ENCODE data around the gene ERCC6L.

ERCC6L gene

GRCh38 chrX:72238721-72239475 is at the start of gene ERCC6L:
Gene ERCC6L, minus strand, starts transcription at chrX:72239027. Its CDS starts 116 bp downstream, at chrX:72238911.
- peaks cover 9% of the 10 kb centered on the region for H3K36me3 Mint-ChIP-seq (ENCODE audit: low read depth)
- H3K27ac Mint-ChIP-seq, result peak within 1 kb of the TSS; percentile 58
- H3K9me3 Mint-ChIP-seq, result no peaks in the 10 kb centered on the region
- peak within 1 kb of the TSS; percentile 85 for H3K4me3 Mint-ChIP-seq
- H3K27me3 Mint-ChIP-seq, result no peaks in the 10 kb centered on the region
- peaks cover 18% of the 10 kb centered on the region for H3K4me1 Mint-ChIP-seq (ENCODE audit: low read depth)

- Mint-ChIP-seq H3K36me3 (ENCODE audit: low read depth) (no peaks in the 10 kb centered on the region), H3K27me3 (peaks cover 3% of the 10 kb centered on the region), H3K4me3 (no peak overlapping the region), H3K4me1 (ENCODE audit: low read depth) (no peaks in the 10 kb centered on the region), H3K9me3 (no peaks in the 10 kb centered on the region), H3K27ac (no peak overlapping the region)
Measured at GRCh38 chrX:72282302-72282701, 43.5 kb upstream of the ERCC6L start.

- no peaks in the 10 kb centered on the region for H3K9me3 Mint-ChIP-seq
- peaks cover 5% of the 10 kb centered on the region for H3K4me1 Mint-ChIP-seq (ENCODE audit: low read depth)
- H3K4me3 Mint-ChIP-seq, result no peak overlapping the region
- H3K27me3 Mint-ChIP-seq, result peaks cover 3% of the 10 kb centered on the region
- peaks cover 13% of the 10 kb centered on the region for H3K36me3 Mint-ChIP-seq (ENCODE audit: low read depth)
- no peak overlapping the region for H3K27ac Mint-ChIP-seq
Measured at GRCh38 chrX:72280321-72280845, 41.6 kb upstream of the ERCC6L start.

- peaks cover 51% of the 10 kb centered on the region for H3K36me3 Mint-ChIP-seq (ENCODE audit: low read depth)
- peaks cover 34% of the 10 kb centered on the region for H3K4me1 Mint-ChIP-seq (ENCODE audit: low read depth)
- peaks cover 3% of the 10 kb centered on the region for H3K27me3 Mint-ChIP-seq
- peak overlapping the region; percentile 86 for H3K27ac Mint-ChIP-seq
- H3K4me3 Mint-ChIP-seq, result peak overlapping the region; percentile 90
- no peaks in the 10 kb centered on the region for H3K9me3 Mint-ChIP-seq
Measured at GRCh38 chrX:72276478-72276953, 37.7 kb upstream of the ERCC6L start.

GRCh38 chrX:72274526-72274925 is 35.7 kb upstream of the ERCC6L start:
- no peaks in the 10 kb centered on the region for H3K9me3 Mint-ChIP-seq
- peak overlapping the region; percentile 86 for H3K27ac Mint-ChIP-seq
- H3K27me3 Mint-ChIP-seq, result no peaks in the 10 kb centered on the region
- H3K4me1 Mint-ChIP-seq (ENCODE audit: low read depth), result peaks cover 46% of the 10 kb centered on the region
- peaks cover 58% of the 10 kb centered on the region for H3K36me3 Mint-ChIP-seq (ENCODE audit: low read depth)
- H3K4me3 Mint-ChIP-seq, result peak overlapping the region; percentile 90

- Mint-ChIP-seq H3K4me3 (peak overlapping the region; percentile 90), H3K27me3 (no peaks in the 10 kb centered on the region), H3K27ac (peak overlapping the region; percentile 86), H3K9me3 (no peaks in the 10 kb centered on the region), H3K36me3 (ENCODE audit: low read depth) (peaks cover 66% of the 10 kb centered on the region), H3K4me1 (ENCODE audit: low read depth) (peaks cover 47% of the 10 kb centered on the region)
Measured at GRCh38 chrX:72273718-72274117, 34.9 kb upstream of the ERCC6L start.

GRCh38 chrX:72272868-72273267 is 34.0 kb upstream of the ERCC6L start:
- peak overlapping the region; percentile 84 for H3K27ac Mint-ChIP-seq
- peaks cover 75% of the 10 kb centered on the region for H3K36me3 Mint-ChIP-seq (ENCODE audit: low read depth)
- H3K27me3 Mint-ChIP-seq, result no peaks in the 10 kb centered on the region
- H3K4me1 Mint-ChIP-seq (ENCODE audit: low read depth), result peaks cover 47% of the 10 kb centered on the region
- H3K4me3 Mint-ChIP-seq, result peak overlapping the region; percentile 90
- no peaks in the 10 kb centered on the region for H3K9me3 Mint-ChIP-seq

- H3K4me3 Mint-ChIP-seq, result peak overlapping the region; percentile 90
- H3K36me3 Mint-ChIP-seq (ENCODE audit: low read depth), result peaks cover 80% of the 10 kb centered on the region
- H3K4me1 Mint-ChIP-seq (ENCODE audit: low read depth), result peaks cover 47% of the 10 kb centered on the region
- H3K9me3 Mint-ChIP-seq, result no peaks in the 10 kb centered on the region
- peak overlapping the region; percentile 71 for H3K27ac Mint-ChIP-seq
- no peaks in the 10 kb centered on the region for H3K27me3 Mint-ChIP-seq
Measured at GRCh38 chrX:72271812-72272211, 33.0 kb upstream of the ERCC6L start.

- Mint-ChIP-seq H3K36me3 (ENCODE audit: low read depth) (peaks cover 76% of the 10 kb centered on the region), H3K9me3 (no peaks in the 10 kb centered on the region), H3K4me1 (ENCODE audit: low read depth) (peaks cover 47% of the 10 kb centered on the region), H3K27me3 (no peaks in the 10 kb centered on the region), H3K27ac (peak overlapping the region; percentile 71), H3K4me3 (peak overlapping the region; percentile 90)
Measured at GRCh38 chrX:72271091-72271788, 32.4 kb upstream of the ERCC6L start.

GRCh38 chrX:72270316-72270866 is 31.6 kb upstream of the ERCC6L start:
- Mint-ChIP-seq H3K36me3 (ENCODE audit: low read depth) (peaks cover 67% of the 10 kb centered on the region), H3K27ac (no peak overlapping the region), H3K27me3 (no peaks in the 10 kb centered on the region), H3K4me1 (ENCODE audit: low read depth) (peaks cover 42% of the 10 kb centered on the region), H3K4me3 (no peak overlapping the region), H3K9me3 (no peaks in the 10 kb centered on the region)

GRCh38 chrX:72269671-72270251 is 30.9 kb upstream of the ERCC6L start:
- no peaks in the 10 kb centered on the region for H3K9me3 Mint-ChIP-seq
- peaks cover 61% of the 10 kb centered on the region for H3K36me3 Mint-ChIP-seq (ENCODE audit: low read depth)
- peak overlapping the region; percentile 68 for H3K4me3 Mint-ChIP-seq
- H3K4me1 Mint-ChIP-seq (ENCODE audit: low read depth), result peaks cover 42% of the 10 kb centered on the region
- peak overlapping the region; percentile 92 for H3K27ac Mint-ChIP-seq
- H3K27me3 Mint-ChIP-seq, result no peaks in the 10 kb centered on the region

- no peaks in the 10 kb centered on the region for H3K27me3 Mint-ChIP-seq
- peaks cover 51% of the 10 kb centered on the region for H3K36me3 Mint-ChIP-seq (ENCODE audit: low read depth)
- no peaks in the 10 kb centered on the region for H3K9me3 Mint-ChIP-seq
- H3K27ac Mint-ChIP-seq, result no peak overlapping the region
- no peak overlapping the region for H3K4me3 Mint-ChIP-seq
- H3K4me1 Mint-ChIP-seq (ENCODE audit: low read depth), result peaks cover 33% of the 10 kb centered on the region
Measured at GRCh38 chrX:72268597-72269365, 30.0 kb upstream of the ERCC6L start.

- no peak overlapping the region for H3K4me3 Mint-ChIP-seq
- H3K9me3 Mint-ChIP-seq, result no peaks in the 10 kb centered on the region
- H3K36me3 Mint-ChIP-seq (ENCODE audit: low read depth), result peaks cover 26% of the 10 kb centered on the region
- no peak overlapping the region for H3K27ac Mint-ChIP-seq
- H3K27me3 Mint-ChIP-seq, result no peaks in the 10 kb centered on the region
- peaks cover 6% of the 10 kb centered on the region for H3K4me1 Mint-ChIP-seq (ENCODE audit: low read depth)
Measured at GRCh38 chrX:72265263-72265662, 26.4 kb upstream of the ERCC6L start.

- H3K27ac Mint-ChIP-seq, result no peak overlapping the region
- H3K9me3 Mint-ChIP-seq, result no peaks in the 10 kb centered on the region
- H3K36me3 Mint-ChIP-seq (ENCODE audit: low read depth), result no peaks in the 10 kb centered on the region
- peaks cover 3% of the 10 kb centered on the region for H3K27me3 Mint-ChIP-seq
- H3K4me1 Mint-ChIP-seq (ENCODE audit: low read depth), result no peaks in the 10 kb centered on the region
- H3K4me3 Mint-ChIP-seq, result no peak overlapping the region
Measured at GRCh38 chrX:72262077-72262476, 23.2 kb upstream of the ERCC6L start.

Measured in stimulated activated naive CD8-positive, alpha-beta T cell treated with anti-CD3 and anti-CD28 coated beads, Interleukin-15, Interleukin-2, amounts not matched to agents 100 ng/mL and 50 ng/mL, for 24 hours (primary cell).